Measurements from ENCODE around the gene LETM1. TPM values are rescaled to one million over a fixed set of nuclear protein-coding genes. Genes with fewer than 3 reads are reported as not detected.

Gene LETM1
- total RNA-seq, 2 donors from 2014 or later, result 76.2 to 139 TPM

DNA sequence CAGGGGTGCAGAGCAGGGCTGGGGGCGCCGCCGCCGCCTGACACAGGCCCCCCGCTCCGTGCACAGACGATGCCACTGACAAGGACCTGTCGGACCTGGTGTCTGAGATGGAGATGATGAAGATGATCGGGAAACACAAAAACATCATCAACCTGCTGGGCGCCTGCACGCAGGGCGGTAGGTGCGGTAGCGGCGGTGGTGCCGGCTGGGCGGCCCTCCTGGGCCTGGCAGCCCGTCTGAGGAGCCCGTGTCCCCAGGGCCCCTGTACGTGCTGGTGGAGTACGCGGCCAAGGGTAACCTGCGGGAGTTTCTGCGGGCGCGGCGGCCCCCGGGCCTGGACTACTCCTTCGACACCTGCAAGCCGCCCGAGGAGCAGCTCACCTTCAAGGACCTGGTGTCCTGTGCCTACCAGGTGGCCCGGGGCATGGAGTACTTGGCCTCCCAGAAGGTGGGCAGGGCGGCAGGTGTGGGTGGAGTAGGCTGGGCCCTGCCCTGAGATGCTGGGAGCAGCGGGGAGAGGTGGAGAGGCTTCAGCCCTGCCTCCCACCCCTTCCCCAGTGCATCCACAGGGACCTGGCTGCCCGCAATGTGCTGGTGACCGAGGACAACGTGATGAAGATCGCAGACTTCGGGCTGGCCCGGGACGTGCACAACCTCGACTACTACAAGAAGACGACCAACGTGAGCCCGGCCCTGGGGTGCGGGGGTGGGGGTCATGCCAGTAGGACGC lies 50.3 kb downstream of the LETM1 start:
- Histone ChIP-seq H3K36me3 (no peaks in the 10 kb centered on the region), H3K27me3 (no peaks in the 10 kb centered on the region), H3K9ac (ENCODE audit: low read depth in 2 of 2, low read length in 2 of 2) (no peak overlapping the region), H3K27ac (no peak overlapping the region), H3K4me3 (no peak overlapping the region), H3K4me1 (no peaks in the 10 kb centered on the region), H3K9me3 (no peaks in the 10 kb centered on the region)
- DNase-seq, result no peak
- TF ChIP-seq, protein P1, sequence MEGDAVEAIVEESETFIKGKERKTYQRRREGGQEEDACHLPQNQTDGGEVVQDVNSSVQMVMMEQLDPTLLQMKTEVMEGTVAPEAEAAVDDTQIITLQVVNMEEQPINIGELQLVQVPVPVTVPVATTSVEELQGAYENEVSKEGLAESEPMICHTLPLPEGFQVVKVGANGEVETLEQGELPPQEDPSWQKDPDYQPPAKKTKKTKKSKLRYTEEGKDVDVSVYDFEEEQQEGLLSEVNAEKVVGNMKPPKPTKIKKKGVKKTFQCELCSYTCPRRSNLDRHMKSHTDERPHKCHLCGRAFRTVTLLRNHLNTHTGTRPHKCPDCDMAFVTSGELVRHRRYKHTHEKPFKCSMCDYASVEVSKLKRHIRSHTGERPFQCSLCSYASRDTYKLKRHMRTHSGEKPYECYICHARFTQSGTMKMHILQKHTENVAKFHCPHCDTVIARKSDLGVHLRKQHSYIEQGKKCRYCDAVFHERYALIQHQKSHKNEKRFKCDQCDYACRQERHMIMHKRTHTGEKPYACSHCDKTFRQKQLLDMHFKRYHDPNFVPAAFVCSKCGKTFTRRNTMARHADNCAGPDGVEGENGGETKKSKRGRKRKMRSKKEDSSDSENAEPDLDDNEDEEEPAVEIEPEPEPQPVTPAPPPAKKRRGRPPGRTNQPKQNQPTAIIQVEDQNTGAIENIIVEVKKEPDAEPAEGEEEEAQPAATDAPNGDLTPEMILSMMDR (IDR thresholded peaks at IDR 0.05), result no peak
- intact Hi-C loops (cut with DNase I), result no loop called here

DNA sequence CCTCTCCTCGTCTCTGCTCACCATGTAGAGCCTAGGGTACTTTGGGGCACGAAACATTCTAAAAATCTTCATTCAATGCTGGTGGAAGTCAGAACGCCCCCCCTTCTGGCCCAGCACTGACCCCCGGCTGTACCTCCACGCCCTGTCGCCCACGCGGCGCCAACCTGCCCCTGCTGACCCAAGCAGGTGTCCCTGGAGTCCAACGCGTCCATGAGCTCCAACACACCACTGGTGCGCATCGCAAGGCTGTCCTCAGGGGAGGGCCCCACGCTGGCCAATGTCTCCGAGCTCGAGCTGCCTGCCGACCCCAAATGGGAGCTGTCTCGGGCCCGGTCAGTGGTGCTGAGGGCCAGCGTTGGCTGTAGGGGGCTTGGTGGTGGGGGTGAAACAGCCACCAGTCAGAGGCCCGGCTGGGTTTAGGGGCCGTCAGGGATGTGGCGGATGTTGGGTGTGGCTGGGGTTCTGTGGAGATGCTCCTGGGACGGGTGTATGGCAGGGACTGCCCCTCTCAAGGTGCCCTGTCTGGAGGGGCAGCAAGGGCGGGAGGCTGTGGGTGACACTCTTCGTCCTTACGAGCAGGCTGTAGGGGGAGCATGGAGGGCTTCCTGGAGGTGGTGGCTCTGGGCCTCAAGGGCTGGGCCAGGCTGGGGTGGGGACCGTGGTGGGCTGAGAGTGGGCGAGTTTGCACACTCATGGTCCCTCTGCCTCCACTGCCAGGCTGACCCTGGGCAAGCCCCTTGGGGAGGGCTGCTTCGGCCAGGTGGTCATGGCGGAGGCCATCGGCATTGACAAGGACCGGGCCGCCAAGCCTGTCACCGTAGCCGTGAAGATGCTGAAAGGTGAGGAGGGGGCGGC lies 51.1 kb downstream of the LETM1 start:
- intact Hi-C loops (cut with DNase I), result no loop called here
- no peak overlapping the region for H3K27ac ChIP-seq
- no peak overlapping the region for H3K9ac ChIP-seq (ENCODE audit: low read depth in 2 of 2, low read length in 2 of 2)
- no peaks in the 10 kb centered on the region for H3K36me3 ChIP-seq
- no peaks in the 10 kb centered on the region for H3K27me3 ChIP-seq
- no peak overlapping the region for H3K4me3 ChIP-seq
- no peak for DNase-seq
- H3K4me1 ChIP-seq, result no peaks in the 10 kb centered on the region
- TF ChIP-seq, protein P1 (IDR thresholded peaks at IDR 0.05), result no peak
- H3K9me3 ChIP-seq, result no peaks in the 10 kb centered on the region

DNA sequence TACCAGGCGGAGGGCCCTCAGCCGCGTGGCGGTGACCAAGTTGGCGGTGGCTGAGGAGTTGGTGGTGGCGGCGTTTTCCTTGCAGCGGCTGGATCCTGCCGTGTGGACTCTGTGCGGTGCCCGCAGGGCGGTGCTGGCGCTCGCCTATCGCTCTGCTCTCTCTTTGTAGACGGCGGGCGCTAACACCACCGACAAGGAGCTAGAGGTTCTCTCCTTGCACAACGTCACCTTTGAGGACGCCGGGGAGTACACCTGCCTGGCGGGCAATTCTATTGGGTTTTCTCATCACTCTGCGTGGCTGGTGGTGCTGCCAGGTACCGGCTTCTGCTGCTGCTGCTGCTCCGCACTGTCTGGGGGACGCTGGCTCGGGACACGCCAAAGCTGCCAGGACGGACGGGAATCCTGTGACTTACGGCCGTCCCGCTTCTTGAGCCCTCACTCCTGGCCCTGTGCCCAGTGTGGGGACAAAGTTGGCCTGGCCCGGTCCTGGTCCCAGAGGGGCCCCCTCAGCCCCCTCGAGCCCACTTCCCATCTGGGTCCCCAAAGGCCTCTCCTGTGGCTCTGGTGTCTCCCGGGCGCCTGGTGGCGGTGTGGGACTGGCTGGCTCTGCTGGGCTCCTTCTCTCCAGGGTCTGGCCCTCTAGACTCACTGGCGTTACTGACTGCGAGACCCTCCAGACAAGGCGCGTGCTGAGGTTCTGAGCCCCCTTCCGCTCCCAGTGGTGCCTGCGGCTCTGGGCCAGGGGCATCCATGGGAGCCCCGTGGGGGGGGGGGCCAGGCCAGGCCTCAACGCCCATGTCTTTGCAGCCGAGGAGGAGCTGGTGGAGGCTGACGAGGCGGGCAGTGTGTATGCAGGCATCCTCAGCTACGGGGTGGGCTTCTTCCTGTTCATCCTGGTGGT lies 52.2 kb downstream of the LETM1 start:
- Histone ChIP-seq H3K9ac (ENCODE audit: low read depth in 2 of 2, low read length in 2 of 2) (no peak overlapping the region), H3K9me3 (no peaks in the 10 kb centered on the region), H3K36me3 (no peaks in the 10 kb centered on the region), H3K27ac (no peak overlapping the region), H3K4me1 (peaks cover 5% of the 10 kb centered on the region), H3K4me3 (no peak overlapping the region), H3K27me3 (no peaks in the 10 kb centered on the region)
- intact Hi-C loops (cut with DNase I), result no loop called here
- DNase-seq, result no peak
- TF ChIP-seq, protein P1 (IDR thresholded peaks at IDR 0.05), result no peak

DNA sequence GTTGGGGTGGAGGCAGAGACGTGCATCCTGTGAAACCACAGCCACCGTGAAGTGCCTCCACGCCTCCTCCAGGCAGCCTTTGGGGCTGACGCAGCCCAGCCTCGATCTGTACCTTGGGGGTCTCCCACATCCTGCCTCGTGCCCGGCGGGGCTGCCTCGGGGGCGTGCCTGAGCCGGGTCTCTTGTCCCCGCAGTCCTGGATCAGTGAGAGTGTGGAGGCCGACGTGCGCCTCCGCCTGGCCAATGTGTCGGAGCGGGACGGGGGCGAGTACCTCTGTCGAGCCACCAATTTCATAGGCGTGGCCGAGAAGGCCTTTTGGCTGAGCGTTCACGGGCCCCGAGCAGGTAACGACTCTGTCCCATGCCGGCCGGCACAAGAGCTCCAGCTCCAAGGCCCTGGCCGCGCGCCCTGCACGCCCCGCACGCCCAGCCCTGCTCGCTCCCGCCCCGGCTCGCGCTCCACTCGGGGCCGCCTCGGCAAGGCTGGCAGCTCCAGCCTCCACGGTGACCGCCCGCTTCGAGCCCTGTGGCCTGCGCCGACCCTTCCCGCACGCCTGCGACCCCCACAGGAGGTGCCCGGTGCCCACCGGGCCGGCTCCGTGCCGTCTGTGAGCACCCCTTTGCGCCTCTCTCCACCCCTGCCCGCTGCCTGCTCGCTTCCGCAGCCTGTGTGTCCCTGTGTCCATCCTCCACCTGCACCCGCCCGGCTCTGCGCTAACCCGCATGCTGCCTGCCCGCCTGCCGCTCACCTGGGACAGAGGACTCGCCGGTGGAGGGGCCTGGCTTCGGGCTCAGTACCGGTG lies 53.0 kb downstream of the LETM1 start:
- Histone ChIP-seq H3K4me1 (peaks cover 5% of the 10 kb centered on the region), H3K4me3 (no peak overlapping the region), H3K9me3 (no peaks in the 10 kb centered on the region), H3K27me3 (no peaks in the 10 kb centered on the region), H3K36me3 (no peaks in the 10 kb centered on the region), H3K27ac (no peak overlapping the region), H3K9ac (ENCODE audit: low read depth in 2 of 2, low read length in 2 of 2) (no peak overlapping the region)
- DNase-seq, result no peak
- intact Hi-C loops (cut with DNase I), result no loop called here
- TF ChIP-seq, protein P1 (IDR thresholded peaks at IDR 0.05), result no peak

Data from colonic mucosa (tissue), 4 donors.